HEK293 (cell line): ENCODE measurements around the gene PPP1R3E.

Experiments used
- BCL6B ChIP-seq: fragments of 450-650 bp; formaldehyde crosslinking; IDR thresholded peaks from 2 replicates; pipeline ENCODE4 v1.5.1; 2017; ENCODE audit warnings: missing biosample characterization, missing genetic modification characterization
- FEZF1 ChIP-seq: fragments of 450-650 bp; formaldehyde crosslinking; IDR thresholded peaks from 2 replicates; pipeline ENCODE4 v1.5.1; 2016; ENCODE audit warnings: missing biosample characterization, missing genetic modification characterization
- INSM2 ChIP-seq: fragments of 450-650 bp; formaldehyde crosslinking; IDR thresholded peaks from 2 replicates; pipeline ENCODE4 v1.5.1; 2016; ENCODE audit warnings: missing biosample characterization, missing genetic modification characterization
- KLF1 ChIP-seq: fragments of 450-650 bp; formaldehyde crosslinking; IDR thresholded peaks from 2 replicates; pipeline ENCODE4 v1.5.1; 2016; ENCODE audit warnings: missing biosample characterization, missing genetic modification characterization
- KLF16 ChIP-seq: fragments of 450-650 bp; formaldehyde crosslinking; IDR thresholded peaks from 2 replicates; pipeline ENCODE4 v1.5.1; 2017; ENCODE audit warnings: missing biosample characterization, missing genetic modification characterization
- KLF9 ChIP-seq: fragments of 450-650 bp; formaldehyde crosslinking; IDR thresholded peaks from 2 replicates; pipeline ENCODE4 v1.5.1; 2016; ENCODE audit warnings: missing biosample characterization, missing genetic modification characterization, low read depth
- OSR2 ChIP-seq: fragments of 450-650 bp; formaldehyde crosslinking; IDR thresholded peaks from 2 replicates; pipeline ENCODE4 v1.5.1; 2016; ENCODE audit warnings: missing biosample characterization, missing genetic modification characterization
- SCRT1 ChIP-seq: fragments of 450-650 bp; formaldehyde crosslinking; IDR thresholded peaks from 2 replicates; pipeline ENCODE4 v1.5.1; 2016; ENCODE audit warnings: missing biosample characterization, missing genetic modification characterization, borderline replicate concordance
- YY1 ChIP-seq: fragments of 450-650 bp; formaldehyde crosslinking; IDR thresholded peaks from 2 replicates; pipeline ENCODE4 v1.5.1; 2018; ENCODE audit warnings: missing biosample characterization, missing genetic modification characterization
- ZFP3 ChIP-seq: fragments of 450-650 bp; formaldehyde crosslinking; IDR thresholded peaks from 2 replicates; pipeline ENCODE4 v1.5.1; 2016; ENCODE audit warnings: low read depth, missing biosample characterization, missing genetic modification characterization
- ZNF146 ChIP-seq: fragments of 450-650 bp; formaldehyde crosslinking; IDR thresholded peaks from 2 replicates; pipeline ENCODE4 v1.5.1; 2016; ENCODE audit warnings: missing biosample characterization, missing genetic modification characterization
- ZNF175 ChIP-seq: fragments of 450-650 bp; formaldehyde crosslinking; IDR thresholded peaks from 2 replicates; pipeline ENCODE4 v1.5.1; 2016; ENCODE audit warnings: missing biosample characterization, missing genetic modification characterization
- ZNF248 ChIP-seq: fragments of 450-650 bp; formaldehyde crosslinking; IDR thresholded peaks from 2 replicates; pipeline ENCODE4 v1.5.1; 2017; ENCODE audit warnings: missing biosample characterization, missing genetic modification characterization
- ZNF274 ChIP-seq, 2 experiments: fragments of 200-500 bp in 1 of 2; fragments of 450-650 bp in 1 of 2; sonication (Bioruptor generic) in 1 of 2; formaldehyde crosslinking in 1 of 2; IDR thresholded peaks; 2 replicates each; pipeline versions ENCODE4 v1.5.1 to v1.6.1; 2014 to 2016; ENCODE audit warnings: borderline replicate concordance in 1 of 2, inconsistent platforms in 1 of 2, low read length in 1 of 2, missing biosample characterization in 1 of 2, missing genetic modification characterization in 1 of 2
- ZNF350 ChIP-seq: fragments of 450-650 bp; formaldehyde crosslinking; IDR thresholded peaks from 2 replicates; pipeline ENCODE4 v1.5.0; 2017; ENCODE audit warnings: missing biosample characterization, mild to moderate bottlenecking, missing genetic modification characterization
- ZNF514 ChIP-seq: fragments of 450-650 bp; formaldehyde crosslinking; IDR thresholded peaks from 2 replicates; pipeline ENCODE4 v1.5.1; 2016; ENCODE audit warnings: missing biosample characterization, missing genetic modification characterization
- ZNF521 ChIP-seq: fragments of 450-650 bp; formaldehyde crosslinking; IDR thresholded peaks from 2 replicates; pipeline ENCODE4 v1.5.1; 2017; ENCODE audit warnings: missing biosample characterization, mild to moderate bottlenecking, missing genetic modification characterization
- ZNF530 ChIP-seq: fragments of 450-650 bp; formaldehyde crosslinking; IDR thresholded peaks from 2 replicates; pipeline ENCODE4 v1.5.1; 2016; ENCODE audit warnings: low read depth, missing biosample characterization, missing genetic modification characterization
- ZNF555 ChIP-seq: fragments of 450-650 bp; formaldehyde crosslinking; conservative IDR thresholded peaks from 2 replicates; pipeline ENCODE4 v1.5.1; 2017; ENCODE audit warnings: missing biosample characterization, mild to moderate bottlenecking, missing genetic modification characterization, inconsistent platforms
- ZNF621 ChIP-seq: fragments of 450-650 bp; formaldehyde crosslinking; IDR thresholded peaks from 2 replicates; pipeline ENCODE4 v1.5.1; 2017; ENCODE audit warnings: missing biosample characterization, missing genetic modification characterization
- ZNF623 ChIP-seq: fragments of 450-650 bp; formaldehyde crosslinking; IDR thresholded peaks from 2 replicates; pipeline ENCODE4 v1.5.1; 2016; ENCODE audit warnings: missing biosample characterization, missing genetic modification characterization
- ZNF660 ChIP-seq: fragments of 450-650 bp; IDR thresholded peaks from 2 replicates; pipeline ENCODE4 v1.5.1; 2018; ENCODE audit warnings: missing biosample characterization, mild to moderate bottlenecking, missing genetic modification characterization
- ZNF670 ChIP-seq: fragments of 450-650 bp; formaldehyde crosslinking; IDR thresholded peaks from 2 replicates; pipeline ENCODE4 v1.5.1; 2016; ENCODE audit warnings: missing biosample characterization, missing genetic modification characterization, low read depth
- ZNF692 ChIP-seq: fragments of 450-650 bp; formaldehyde crosslinking; IDR thresholded peaks from 2 replicates; pipeline ENCODE4 v1.5.1; 2016; ENCODE audit warnings: missing biosample characterization, missing genetic modification characterization
- ZNF704 ChIP-seq: fragments of 450-650 bp; formaldehyde crosslinking; IDR thresholded peaks from 2 replicates; pipeline ENCODE4 v1.5.1; 2016; ENCODE audit warnings: missing biosample characterization, missing genetic modification characterization
- ZSCAN23 ChIP-seq: fragments of 450-650 bp; formaldehyde crosslinking; IDR thresholded peaks from 2 replicates; pipeline ENCODE4 v1.5.1; 2016; ENCODE audit warnings: missing biosample characterization, missing genetic modification characterization
- ZSCAN5A ChIP-seq: fragments of 450-650 bp; formaldehyde crosslinking; IDR thresholded peaks from 2 replicates; pipeline ENCODE4 v1.5.1; 2016; ENCODE audit warnings: missing biosample characterization, missing genetic modification characterization
- TF ChIP-seq, protein P1 (sequence below): fragments of 450-650 bp; formaldehyde crosslinking; IDR thresholded peaks from 2 replicates; pipeline ENCODE4 v1.5.1; 2016; ENCODE audit warnings: missing biosample characterization, missing genetic modification characterization
- TF ChIP-seq, protein P2 (sequence below): fragments of 450-650 bp; formaldehyde crosslinking; IDR thresholded peaks from 2 replicates; pipeline ENCODE4 v1.5.1; 2016; ENCODE audit warnings: missing biosample characterization, missing genetic modification characterization

Gene PPP1R3E

DNA sequence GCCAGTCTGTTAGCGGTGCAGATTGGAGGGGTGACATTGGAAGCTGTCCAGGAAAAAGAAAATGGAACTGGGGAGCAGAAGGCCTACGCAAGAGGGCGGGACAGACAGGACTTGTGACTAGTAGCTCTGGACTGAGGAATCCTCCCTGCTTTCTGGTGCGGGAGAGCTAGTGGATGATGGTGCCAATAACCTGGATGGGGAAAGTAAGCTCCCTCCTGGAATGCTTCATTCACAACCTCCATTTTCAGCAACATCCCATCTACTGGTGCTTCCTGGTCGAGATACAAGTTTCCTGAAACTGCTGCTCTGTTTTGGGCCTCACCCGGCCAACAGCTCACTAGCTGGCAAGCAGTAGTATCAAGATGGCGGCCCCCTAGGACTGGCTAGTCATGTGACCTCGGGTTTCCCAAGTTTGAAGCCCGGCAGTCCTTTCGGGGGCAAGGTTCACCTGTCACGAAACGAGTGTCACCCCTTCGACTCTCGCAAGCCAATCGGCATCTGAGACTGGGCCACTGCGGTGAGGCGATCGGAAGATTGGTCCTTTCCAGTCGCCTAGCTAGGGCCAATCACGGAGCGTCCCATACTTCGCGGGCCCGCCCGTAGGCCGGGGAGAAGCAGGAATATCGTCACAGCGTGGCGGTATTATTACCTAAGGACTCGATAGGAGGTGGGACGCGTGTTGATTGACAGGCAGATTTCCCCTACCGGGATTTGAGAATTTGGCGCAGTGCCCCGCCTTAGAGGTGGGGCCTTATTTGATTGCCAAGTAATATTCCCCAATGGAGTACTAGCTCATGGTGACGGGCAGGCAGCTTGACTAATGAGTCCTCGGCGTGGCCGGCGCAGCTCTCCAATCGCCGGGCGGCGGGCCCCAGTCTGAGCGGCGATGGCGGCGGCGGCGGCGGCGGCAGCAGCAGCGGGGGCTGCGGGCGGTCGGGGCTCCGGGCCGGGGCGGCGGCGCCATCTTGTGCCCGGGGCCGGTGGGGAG, 18.2 kb upstream of the PPP1R3E start, which contains the start of gene PABPN1 (continued):
- peak; percentile 63; the same call in 1 of the 2 replicates for TF ChIP-seq ZSCAN5A
- TF ChIP-seq ZNF623 (tag by site-specific recombination): no peak
- TF ChIP-seq ZNF555 (tag by site-specific recombination): no peak
- TF ChIP-seq FEZF1 (tag by site-specific recombination): peak; percentile 98
- TF ChIP-seq, protein P1, sequence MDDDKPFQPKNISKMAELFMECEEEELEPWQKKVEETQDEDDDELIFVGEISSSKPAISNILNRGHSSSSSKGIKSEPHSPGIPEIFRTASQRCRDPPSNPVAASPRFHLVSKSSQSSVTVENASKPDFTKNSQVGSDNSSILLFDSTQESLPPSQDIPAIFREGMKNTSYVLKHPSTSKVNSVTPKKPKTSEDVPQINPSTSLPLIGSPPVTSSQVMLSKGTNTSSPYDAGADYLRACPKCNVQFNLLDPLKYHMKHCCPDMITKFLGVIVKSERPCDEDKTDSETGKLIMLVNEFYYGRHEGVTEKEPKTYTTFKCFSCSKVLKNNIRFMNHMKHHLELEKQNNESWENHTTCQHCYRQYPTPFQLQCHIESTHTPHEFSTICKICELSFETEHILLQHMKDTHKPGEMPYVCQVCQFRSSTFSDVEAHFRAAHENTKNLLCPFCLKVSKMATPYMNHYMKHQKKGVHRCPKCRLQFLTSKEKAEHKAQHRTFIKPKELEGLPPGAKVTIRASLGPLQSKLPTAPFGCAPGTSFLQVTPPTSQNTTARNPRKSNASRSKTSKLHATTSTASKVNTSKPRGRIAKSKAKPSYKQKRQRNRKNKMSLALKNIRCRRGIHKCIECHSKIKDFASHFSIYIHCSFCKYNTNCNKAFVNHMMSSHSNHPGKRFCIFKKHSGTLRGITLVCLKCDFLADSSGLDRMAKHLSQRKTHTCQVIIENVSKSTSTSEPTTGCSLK (tag by site-specific recombination): no peak
- TF ChIP-seq ZNF692 (tag by site-specific recombination): peak; percentile 63
- no peak for TF ChIP-seq ZNF175 (tag by site-specific recombination)
- no peak for TF ChIP-seq ZSCAN23 (tag by site-specific recombination)
- TF ChIP-seq ZNF621 (tag by site-specific recombination): no peak
- TF ChIP-seq ZNF660 (tag by site-specific recombination): no peak
- no peak for TF ChIP-seq BCL6B
- TF ChIP-seq SCRT1 (tag by site-specific recombination): no peak
- 0 out of 2 replicates have a peak, but pooled peaks have one; percentile 12 for TF ChIP-seq KLF9 (tag by site-specific recombination)
- no peak for TF ChIP-seq INSM2 (tag by site-specific recombination)
- no peak for TF ChIP-seq OSR2 (tag by site-specific recombination)
- TF ChIP-seq ZNF248 (tag by site-specific recombination): no peak
- TF ChIP-seq ZNF670: no peak
- TF ChIP-seq, protein P2, sequence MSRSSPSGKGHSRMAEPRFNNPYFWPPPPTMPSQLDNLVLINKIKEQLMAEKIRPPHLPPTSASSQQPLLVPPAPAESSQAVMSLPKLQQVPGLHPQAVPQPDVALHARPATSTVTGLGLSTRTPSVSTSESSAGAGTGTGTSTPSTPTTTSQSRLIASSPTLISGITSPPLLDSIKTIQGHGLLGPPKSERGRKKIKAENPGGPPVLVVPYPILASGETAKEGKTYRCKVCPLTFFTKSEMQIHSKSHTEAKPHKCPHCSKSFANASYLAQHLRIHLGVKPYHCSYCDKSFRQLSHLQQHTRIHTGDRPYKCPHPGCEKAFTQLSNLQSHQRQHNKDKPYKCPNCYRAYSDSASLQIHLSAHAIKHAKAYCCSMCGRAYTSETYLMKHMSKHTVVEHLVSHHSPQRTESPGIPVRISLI (tag by site-specific recombination): no peak
- no peak for TF ChIP-seq ZNF514 (tag by site-specific recombination)
- TF ChIP-seq YY1 (tag by site-specific recombination): peak; percentile 83
- no peak for TF ChIP-seq ZFP3 (tag by site-specific recombination)
- TF ChIP-seq ZNF274 (IDR thresholded peaks at IDR 0.05; ENCODE audit: low read length): no peak
- no peak for TF ChIP-seq ZNF274 (tag by site-specific recombination; IDR thresholded peaks at IDR 0.05; ENCODE audit: borderline replicate concordance)
- no peak for TF ChIP-seq ZNF521 (tag by site-specific recombination)
- TF ChIP-seq KLF1 (tag by site-specific recombination): no peak
- TF ChIP-seq ZNF530: no peak
- no peak for TF ChIP-seq ZNF704 (tag by site-specific recombination)
- no peak for TF ChIP-seq KLF16 (tag by site-specific recombination)
- no peak for TF ChIP-seq ZNF146
- TF ChIP-seq ZNF350 (tag by site-specific recombination): no peak
